Nephron progenitor cell (in vitro differentiated cells): Measurements from ENCODE around the gene EYA2.

ENCODE experiments used
- DNase-seq: peaks from one replicate; pipeline ENCODE4 v3.0.0; 2021
- H3K27ac Mint-ChIP-seq: 2 replicates; pipeline ENCODE4 v1.8.0; 2021; ENCODE audit warnings: mild to moderate bottlenecking, moderate library complexity, mixed read lengths
- H3K27me3 Mint-ChIP-seq: 2 replicates; pipeline ENCODE4 v1.8.0; 2021; ENCODE audit warnings: mild to moderate bottlenecking, low read depth, mixed read lengths; ENCODE audit not compliant: poor library complexity
- H3K36me3 Mint-ChIP-seq: 2 replicates; pipeline ENCODE4 v1.8.0; 2021; ENCODE audit warnings: low read depth, mixed read lengths
- H3K4me1 Mint-ChIP-seq: 2 replicates; pipeline ENCODE4 v1.8.0; 2021; ENCODE audit warnings: mixed read lengths
- H3K4me3 Mint-ChIP-seq: 2 replicates; pipeline ENCODE4 v1.8.0; 2021; ENCODE audit warnings: mild to moderate bottlenecking, moderate library complexity, mixed read lengths
- H3K9me3 Mint-ChIP-seq: 2 replicates; pipeline ENCODE4 v1.8.0; 2021; ENCODE audit warnings: mild to moderate bottlenecking, moderate library complexity, mixed read lengths
- TF ChIP-seq, protein P1 (sequence below): fragments of 200-600 bp; sonication (generic); IDR thresholded peaks from 2 replicates; pipeline ENCODE4 v1.5.0; 2021; ENCODE audit warnings: antibody characterized with exemption

Gene EYA2

DNA sequence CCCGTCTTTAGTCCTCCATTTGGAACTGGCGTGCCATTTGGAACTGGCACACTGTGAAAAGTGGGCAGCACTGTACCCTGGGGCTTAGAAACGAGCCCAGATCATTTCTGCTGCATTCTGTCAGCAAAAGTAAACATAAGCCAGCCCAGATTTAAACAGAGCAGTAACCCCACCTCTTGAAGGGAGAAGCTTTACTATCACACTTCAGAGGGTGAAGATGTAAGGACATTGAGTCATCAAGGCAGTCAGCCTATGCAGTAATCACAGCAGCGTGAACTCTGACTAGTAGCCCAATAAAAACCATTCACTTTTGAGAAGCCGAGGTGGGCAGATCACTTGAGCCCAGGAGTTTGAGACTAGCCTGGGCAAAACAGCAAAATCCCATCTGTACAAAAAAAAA lies 216.9 kb downstream of the EYA2 start:
- Mint-ChIP-seq H3K4me1 (peaks cover 7% of the 10 kb centered on the region), H3K4me3 (no peak overlapping the region), H3K27ac (no peak overlapping the region), H3K27me3 (peaks cover 5% of the 10 kb centered on the region), H3K9me3 (peaks cover 28% of the 10 kb centered on the region), H3K36me3 (peaks cover 17% of the 10 kb centered on the region)
- TF ChIP-seq, protein P1, sequence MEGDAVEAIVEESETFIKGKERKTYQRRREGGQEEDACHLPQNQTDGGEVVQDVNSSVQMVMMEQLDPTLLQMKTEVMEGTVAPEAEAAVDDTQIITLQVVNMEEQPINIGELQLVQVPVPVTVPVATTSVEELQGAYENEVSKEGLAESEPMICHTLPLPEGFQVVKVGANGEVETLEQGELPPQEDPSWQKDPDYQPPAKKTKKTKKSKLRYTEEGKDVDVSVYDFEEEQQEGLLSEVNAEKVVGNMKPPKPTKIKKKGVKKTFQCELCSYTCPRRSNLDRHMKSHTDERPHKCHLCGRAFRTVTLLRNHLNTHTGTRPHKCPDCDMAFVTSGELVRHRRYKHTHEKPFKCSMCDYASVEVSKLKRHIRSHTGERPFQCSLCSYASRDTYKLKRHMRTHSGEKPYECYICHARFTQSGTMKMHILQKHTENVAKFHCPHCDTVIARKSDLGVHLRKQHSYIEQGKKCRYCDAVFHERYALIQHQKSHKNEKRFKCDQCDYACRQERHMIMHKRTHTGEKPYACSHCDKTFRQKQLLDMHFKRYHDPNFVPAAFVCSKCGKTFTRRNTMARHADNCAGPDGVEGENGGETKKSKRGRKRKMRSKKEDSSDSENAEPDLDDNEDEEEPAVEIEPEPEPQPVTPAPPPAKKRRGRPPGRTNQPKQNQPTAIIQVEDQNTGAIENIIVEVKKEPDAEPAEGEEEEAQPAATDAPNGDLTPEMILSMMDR: no peak
- DNase-seq: no peak

DNA sequence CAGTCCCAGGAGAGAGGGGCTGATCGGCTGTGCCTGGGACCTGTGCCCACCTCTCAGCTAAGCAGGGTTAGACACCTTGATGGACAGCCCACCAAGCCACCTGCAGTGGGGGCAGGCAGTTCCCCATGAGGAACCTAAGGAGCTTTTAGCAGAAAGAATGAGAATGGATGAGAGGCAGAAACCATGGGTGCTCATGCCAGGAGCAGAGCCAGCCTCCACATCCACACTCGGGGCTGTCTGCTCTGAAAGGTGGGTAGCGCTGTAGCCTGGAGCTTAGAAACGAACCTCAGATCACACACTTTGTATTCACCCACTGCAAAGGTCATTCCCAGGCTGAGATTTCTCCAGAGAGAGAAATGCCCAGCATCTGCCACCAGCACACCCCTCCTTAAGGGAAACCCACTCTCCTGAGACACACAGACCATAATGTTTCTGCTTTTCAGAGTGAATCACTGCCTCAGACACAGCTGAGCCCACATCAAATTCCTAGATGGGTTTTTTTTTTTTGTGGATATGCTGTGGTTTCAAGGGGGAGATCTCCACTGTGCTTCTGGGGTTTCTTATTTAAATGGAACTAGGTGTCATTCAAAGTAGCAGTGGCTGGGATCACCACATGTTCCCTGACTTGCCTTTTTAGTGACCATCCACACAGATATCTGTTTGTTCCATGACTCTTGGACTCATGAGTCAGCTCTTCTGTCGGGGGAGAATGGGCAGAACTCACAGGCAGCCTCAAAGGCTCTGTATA lies 218.9 kb downstream of the EYA2 start:
- Mint-ChIP-seq H3K4me3 (no peak overlapping the region), H3K4me1 (peaks cover 20% of the 10 kb centered on the region), H3K27me3 (peaks cover 5% of the 10 kb centered on the region), H3K9me3 (peaks cover 20% of the 10 kb centered on the region), H3K36me3 (peaks cover 17% of the 10 kb centered on the region), H3K27ac (no peak overlapping the region)
- TF ChIP-seq, protein P1: no peak
- no peak for DNase-seq

DNA sequence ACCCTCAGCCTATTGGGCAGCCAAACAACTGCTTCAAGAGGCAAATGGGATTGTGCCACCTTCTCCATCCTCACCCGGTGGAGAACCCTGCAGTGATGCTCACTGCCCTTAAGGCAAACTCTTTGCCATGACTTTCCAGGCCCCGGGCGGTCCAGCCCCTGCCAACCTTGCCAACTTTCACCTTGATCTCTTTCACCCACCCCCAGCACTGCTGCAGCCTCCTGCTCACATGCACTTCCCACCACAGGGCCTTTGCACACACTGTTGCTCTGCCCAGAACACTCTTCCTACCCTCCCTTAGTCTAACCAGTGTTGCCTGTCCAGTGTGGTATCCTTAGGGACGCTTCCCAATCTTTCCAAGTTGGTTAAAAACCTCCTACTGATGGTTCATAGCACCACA lies 221.1 kb downstream of the EYA2 start:
- Mint-ChIP-seq H3K4me3 (no peak overlapping the region), H3K27ac (no peak overlapping the region), H3K27me3 (peaks cover 5% of the 10 kb centered on the region), H3K4me1 (peaks cover 29% of the 10 kb centered on the region), H3K36me3 (peaks cover 13% of the 10 kb centered on the region), H3K9me3 (peaks cover 9% of the 10 kb centered on the region)
- no peak for DNase-seq
- TF ChIP-seq, protein P1: no peak

DNA sequence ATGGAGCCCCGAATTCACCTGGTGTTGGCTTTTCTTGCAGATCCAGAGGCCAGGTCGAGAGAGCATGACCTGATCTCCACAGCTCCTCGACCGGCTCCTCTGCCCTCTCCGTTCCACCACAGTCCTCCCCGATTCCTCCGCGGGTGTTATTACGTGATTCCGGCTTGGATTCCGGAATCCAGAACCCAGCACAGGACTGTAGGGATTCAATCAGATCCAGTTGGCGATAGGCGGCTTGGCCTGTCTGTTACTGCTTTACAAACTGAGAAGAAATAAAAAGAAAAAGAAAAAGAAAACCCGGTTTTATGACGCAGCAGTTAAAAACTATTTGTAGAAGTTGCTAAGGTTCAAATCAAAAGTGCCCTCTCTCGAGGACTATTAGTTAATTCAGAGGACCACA lies 222.7 kb downstream of the EYA2 start:
- Mint-ChIP-seq H3K27me3 (peaks cover 3% of the 10 kb centered on the region), H3K27ac (peak overlapping the region; percentile 93), H3K36me3 (no peaks in the 10 kb centered on the region), H3K4me3 (no peak overlapping the region), H3K4me1 (peaks cover 34% of the 10 kb centered on the region), H3K9me3 (no peaks in the 10 kb centered on the region)
- TF ChIP-seq, protein P1: no peak
- DNase-seq: no peak

DNA sequence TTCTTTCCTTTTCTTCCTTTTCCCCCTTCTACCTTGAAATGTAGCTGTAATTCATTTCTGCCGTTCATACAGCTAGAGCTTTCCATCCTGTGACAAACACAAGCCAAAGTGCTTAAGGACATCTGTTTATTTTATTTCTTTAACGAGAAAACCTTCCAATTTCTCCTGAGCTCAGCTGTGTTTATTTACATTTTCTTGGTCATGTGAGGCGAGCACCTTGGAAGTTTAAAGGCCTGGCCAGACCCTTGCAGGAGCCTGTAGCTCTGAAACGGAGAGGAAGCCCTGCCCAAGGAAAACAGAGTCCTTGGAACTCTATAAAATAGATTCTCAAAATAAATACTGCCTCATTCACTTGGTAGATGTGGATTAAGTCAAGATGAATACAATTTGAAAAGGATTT lies 223.1 kb downstream of the EYA2 start:
- DNase-seq: no peak
- Mint-ChIP-seq H3K27me3 (peaks cover 3% of the 10 kb centered on the region), H3K27ac (peak overlapping the region; percentile 93), H3K36me3 (no peaks in the 10 kb centered on the region), H3K4me1 (peaks cover 34% of the 10 kb centered on the region), H3K4me3 (peak overlapping the region; percentile 25), H3K9me3 (no peaks in the 10 kb centered on the region)
- TF ChIP-seq, protein P1: no peak

DNA sequence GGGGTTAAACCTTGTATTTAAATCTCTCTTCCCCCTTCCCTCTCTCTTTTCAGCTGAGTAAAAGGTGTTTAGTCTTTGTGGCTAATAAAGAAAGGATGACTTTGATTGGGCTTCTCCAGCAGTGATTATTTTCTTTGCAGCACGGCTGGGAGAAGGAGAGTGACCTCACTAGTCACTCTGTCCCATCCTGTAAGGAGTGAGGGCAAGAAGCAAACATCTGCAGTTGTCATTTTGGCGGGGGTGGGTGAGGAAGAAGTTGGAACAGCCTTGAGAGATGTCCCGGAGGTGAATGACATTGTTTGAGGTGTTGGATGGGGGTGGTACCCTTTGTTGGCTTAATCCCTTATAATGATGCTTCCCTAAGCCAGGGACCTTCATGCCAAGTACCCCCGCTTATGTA lies 223.6 kb downstream of the EYA2 start:
- peaks cover 3% of the 10 kb centered on the region for H3K27me3 Mint-ChIP-seq
- no peaks in the 10 kb centered on the region for H3K36me3 Mint-ChIP-seq
- H3K9me3 Mint-ChIP-seq: no peaks in the 10 kb centered on the region
- DNase-seq: no peak
- H3K4me3 Mint-ChIP-seq: no peak overlapping the region
- TF ChIP-seq, protein P1: no peak
- peak overlapping the region; percentile 93 for H3K27ac Mint-ChIP-seq
- peaks cover 34% of the 10 kb centered on the region for H3K4me1 Mint-ChIP-seq
